K562 (cell line): ENCODE results near the gene ADAMTS1. TPM values are rescaled to one million over a fixed set of nuclear protein-coding genes. Genes with fewer than 3 reads are reported as not detected.
A peak's percentile ranks its signal among the peaks of the same experiment; 100 is the strongest.

Experiments used
- CC2D1A ChIP-seq: fragments of 450-650 bp; IDR thresholded peaks from 2 replicates; pipeline ENCODE4 v1.6.1; 2017; ENCODE audit warnings: mild to moderate bottlenecking
- DACH1 ChIP-seq: fragments of 450-650 bp; IDR thresholded peaks from 2 replicates; pipeline ENCODE4 v1.6.1; 2018; ENCODE audit not compliant: partially characterized antibody
- FOXK2 ChIP-seq, 2 experiments: fragments of 450-650 bp; IDR thresholded peaks in 1 of 2; conservative IDR thresholded peaks in 1 of 2; 2 replicates each; pipeline ENCODE4 v1.6.1; 2016; ENCODE audit warnings: low read depth in 2 of 2, mild to moderate bottlenecking in 1 of 2
- MED1 ChIP-seq: sonication (generic); formaldehyde crosslinking; IDR thresholded peaks from 2 replicates; pipeline ENCODE4 v1.8.1; 2023; ENCODE audit warnings: missing genetic modification reagents, borderline replicate concordance
- MTF1 ChIP-seq: fragments of 250-450 bp; sonication (Bioruptor Pico); IDR thresholded peaks from 2 replicates; pipeline ENCODE4 v1.9.0; 2021; ENCODE audit warnings: moderate library complexity, mild to moderate bottlenecking, inconsistent platforms, borderline replicate concordance
- STAT5B ChIP-seq: fragments of 250-450 bp; sonication (Bioruptor Pico); IDR thresholded peaks from 2 replicates; pipeline ENCODE4 v1.8.0; 2021; ENCODE audit warnings: mild to moderate bottlenecking, inconsistent platforms
- TEAD2 ChIP-seq: fragments of 450-650 bp; IDR thresholded peaks from 2 replicates; pipeline ENCODE4 v1.6.1; 2016; ENCODE audit warnings: missing genetic modification characterization, control low read depth, missing compliant biosample characterization
- TEAD4 ChIP-seq, 2 experiments: sonication (generic) in 1 of 2; formaldehyde crosslinking in 1 of 2; IDR thresholded peaks; 2 replicates each; pipeline versions ENCODE4 v1.6.1 to v1.8.0; 2012 to 2022; ENCODE audit warnings: borderline replicate concordance in 1 of 2, inconsistent platforms in 1 of 2, low read length in 1 of 2, mild to moderate bottlenecking in 1 of 2, missing genetic modification reagents in 1 of 2
- ZNF197 ChIP-seq: fragments of 200-800 bp; sonication (Bioruptor generic); IDR thresholded peaks from 2 replicates; pipeline ENCODE4 v1.6.1; 2016; ENCODE audit warnings: low read depth, missing genetic modification characterization, missing compliant biosample characterization
- ZNF79 ChIP-seq: fragments of 250-450 bp; sonication (Bioruptor Pico); IDR thresholded peaks from 2 replicates; pipeline ENCODE4 v1.4.0; 2020; ENCODE audit warnings: low read depth, mild to moderate bottlenecking, moderate library complexity
- polyA plus RNA-seq, 8 experiments: library from polyadenylated mRNA; depleted of rRNA in 4 of 8; stranded (reverse) in 5 of 8; unstranded in 3 of 8; fragments of >200 nt; fragmentation: Nextera tagmentation in 2 of 8; fragmentation: Illumina TruSeq in 1 of 8; extraction: Ambion mirVana in 2 of 8; extraction: Trizol in 1 of 8; gene quantifications; 2 replicates each; pipeline versions ENCODE4 v1.2.1 to v1.2.3, GENCODE V29; 2011 to 2014; ENCODE audit warnings: inconsistent platforms in 1 of 8, missing spikeins in 1 of 8
- total RNA-seq, 7 experiments: library from RNA; depleted of rRNA in 6 of 7; stranded (reverse); fragments of >200 nt in 6 of 7; fragmentation: Illumina TruSeq in 2 of 7; extraction: Trizol in 2 of 7; gene quantifications; 2 replicates each; pipeline versions ENCODE4 v1.2.1 to v1.2.3, GENCODE V29; 2011 to 2021; ENCODE audit warnings: low replicate concordance in 1 of 7
- TF ChIP-seq, protein P1 (sequence below): fragments of 250-450 bp; sonication (Bioruptor Pico); IDR thresholded peaks from 2 replicates; pipeline ENCODE4 v1.8.0; 2021; ENCODE audit warnings: mild to moderate bottlenecking, moderate library complexity

ADAMTS1 gene
- total and polyA plus RNA-seq, 9 of the 15 experiments (the other 6 are each of a cell fraction or from before 2014, with no cell fraction given) = 0.01 to 0.58 TPM; not detected in 7

- no peak for TF ChIP-seq MTF1
- TF ChIP-seq TEAD2 (tag) = no peak
- TF ChIP-seq ZNF197 (CRISPR knock-in tag) = no peak
- TF ChIP-seq ZNF79 = no peak
- TF ChIP-seq TEAD4 (IDR thresholded peaks at IDR 0.05; ENCODE audit: low read length) = no peak
- TF ChIP-seq TEAD4 (CRISPR knock-in tag; IDR thresholded peaks at IDR 0.05; ENCODE audit: borderline replicate concordance) = no peak
- no peak for TF ChIP-seq STAT5B
- TF ChIP-seq FOXK2 (conservative IDR thresholded peaks at IDR 0.05 in 1 of 2, IDR thresholded peaks at IDR 0.05 in 1 of 2; ENCODE audit: low read depth in 2 of 2) = no peak
- TF ChIP-seq CC2D1A = no peak
- no peak for TF ChIP-seq MED1
- TF ChIP-seq, protein P1, sequence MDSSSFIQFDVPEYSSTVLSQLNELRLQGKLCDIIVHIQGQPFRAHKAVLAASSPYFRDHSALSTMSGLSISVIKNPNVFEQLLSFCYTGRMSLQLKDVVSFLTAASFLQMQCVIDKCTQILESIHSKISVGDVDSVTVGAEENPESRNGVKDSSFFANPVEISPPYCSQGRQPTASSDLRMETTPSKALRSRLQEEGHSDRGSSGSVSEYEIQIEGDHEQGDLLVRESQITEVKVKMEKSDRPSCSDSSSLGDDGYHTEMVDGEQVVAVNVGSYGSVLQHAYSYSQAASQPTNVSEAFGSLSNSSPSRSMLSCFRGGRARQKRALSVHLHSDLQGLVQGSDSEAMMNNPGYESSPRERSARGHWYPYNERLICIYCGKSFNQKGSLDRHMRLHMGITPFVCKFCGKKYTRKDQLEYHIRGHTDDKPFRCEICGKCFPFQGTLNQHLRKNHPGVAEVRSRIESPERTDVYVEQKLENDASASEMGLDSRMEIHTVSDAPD (CRISPR knock-in tag) = no peak
- peak; percentile 55 for TF ChIP-seq DACH1
Observed at GRCh38 chr21:26850116-26850643, 5.0 kb upstream of the ADAMTS1 start (continued).
